OCI-LY3 (cell line): ENCODE data around the gene ZDHHC13.

Experiments
- EZH2phosphoT487 ChIP-seq: fragments of 200-600 bp; shearing (Covaris generic); IDR thresholded peaks from 2 replicates; pipeline ENCODE4 v1.6.1; 2018; ENCODE audit warnings: antibody characterized with exemption, mixed run types, low read depth
- TF ChIP-seq, protein P1 (sequence below): fragments of 200-600, 300-600 bp; sonication (generic); IDR thresholded peaks from 2 replicates; pipeline ENCODE4 v1.5.1; 2014; ENCODE audit warnings: antibody characterized with exemption, low read length, low read depth

DNA sequence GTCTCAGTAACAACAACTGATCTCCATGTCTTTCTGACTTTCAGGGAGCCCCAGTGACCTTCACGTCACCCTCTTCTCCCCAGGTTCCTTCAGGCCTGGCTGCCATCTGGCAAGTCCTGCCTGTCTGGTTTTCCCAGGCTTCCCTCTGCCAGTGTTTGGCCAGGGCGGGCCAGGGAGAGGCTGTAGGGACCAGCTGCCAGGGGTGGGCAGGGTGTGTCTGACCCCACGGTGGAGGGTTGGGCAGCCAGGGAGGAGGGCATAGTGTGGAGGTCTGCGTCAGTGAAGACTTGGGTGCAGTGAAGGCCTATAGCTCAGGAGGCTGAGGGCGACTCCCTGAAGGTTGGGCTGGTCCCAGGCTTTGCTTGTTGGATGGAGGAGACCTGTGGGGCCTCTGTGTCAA, 44.5 kb upstream of the ZDHHC13 start:
- TF ChIP-seq, protein P1, sequence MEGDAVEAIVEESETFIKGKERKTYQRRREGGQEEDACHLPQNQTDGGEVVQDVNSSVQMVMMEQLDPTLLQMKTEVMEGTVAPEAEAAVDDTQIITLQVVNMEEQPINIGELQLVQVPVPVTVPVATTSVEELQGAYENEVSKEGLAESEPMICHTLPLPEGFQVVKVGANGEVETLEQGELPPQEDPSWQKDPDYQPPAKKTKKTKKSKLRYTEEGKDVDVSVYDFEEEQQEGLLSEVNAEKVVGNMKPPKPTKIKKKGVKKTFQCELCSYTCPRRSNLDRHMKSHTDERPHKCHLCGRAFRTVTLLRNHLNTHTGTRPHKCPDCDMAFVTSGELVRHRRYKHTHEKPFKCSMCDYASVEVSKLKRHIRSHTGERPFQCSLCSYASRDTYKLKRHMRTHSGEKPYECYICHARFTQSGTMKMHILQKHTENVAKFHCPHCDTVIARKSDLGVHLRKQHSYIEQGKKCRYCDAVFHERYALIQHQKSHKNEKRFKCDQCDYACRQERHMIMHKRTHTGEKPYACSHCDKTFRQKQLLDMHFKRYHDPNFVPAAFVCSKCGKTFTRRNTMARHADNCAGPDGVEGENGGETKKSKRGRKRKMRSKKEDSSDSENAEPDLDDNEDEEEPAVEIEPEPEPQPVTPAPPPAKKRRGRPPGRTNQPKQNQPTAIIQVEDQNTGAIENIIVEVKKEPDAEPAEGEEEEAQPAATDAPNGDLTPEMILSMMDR = no peak
- TF ChIP-seq EZH2phosphoT487 = no peak
